ENCODE measurements around the gene SIRT6.
"Not testable (repeated sequence)": the region's sequence is repeated elsewhere in the genome, so short reads cannot be mapped to it uniquely, and the experiment has no call there.

The SIRT6 gene

GRCh38 chr19:4182084-4182810, at the start of gene SIRT6, which contains the start of gene ANKRD24:
TSS of gene SIRT6 (minus strand) at chr19:4182563. CDS start at chr19:4182539, 24 bp downstream.
TSS of gene ANKRD24 (plus strand) at chr19:4182689. CDS start at chr19:4186426, 3,737 bp downstream.
- TF ChIP-seq CTBP1 (IDR thresholded peaks at IDR 0.05; ENCODE audit: borderline replicate concordance), result 0 out of 2 replicates have a peak, but pooled peaks have one; percentile 10
- peak; percentile 48; the same call in 1 of the 2 replicates for TF ChIP-seq ZNF384 (IDR thresholded peaks at IDR 0.05)
- peak; percentile 73 for TF ChIP-seq PKNOX1 (IDR thresholded peaks at IDR 0.05)
- TF ChIP-seq FOXK2 (IDR thresholded peaks at IDR 0.05), result no peak
- TF ChIP-seq FOXA1 (IDR thresholded peaks at IDR 0.05), result no peak
- POLR2A ChIA-PET, result no interaction called here
- CTCF ChIA-PET, result no interaction called here
- DNase-seq (ENCODE audit: extremely low spot score), result peak; percentile 98

- CTCF ChIA-PET, result interaction anchor here (0.7 to 1.9 kb wide), 5 partner anchors 12 to 228 kb away, joined by 3 to 5 read pairs (median 4); no protein-coding TSS in a partner anchor
These were observed 49.8 kb upstream of the SIRT6 start for GRCh38 chr19:4232139-4232538.

GRCh38 chr19:4231521-4231920, 49.2 kb upstream of the SIRT6 start:
- CTCF ChIA-PET, result interaction anchor here (1.9 kb wide), 1 partner anchor 12 kb away, joined by 5 read pairs; no protein-coding TSS in a partner anchor
- POLR2A ChIA-PET, result interaction anchor here (4.2 kb wide), 1 partner anchor 15 kb away, joined by 20 read pairs; the partner anchor contains the start of gene YJU2
- DNase-seq (ENCODE audit: extremely low spot score), result not testable (repeated sequence)

More at GRCh38 chr19:4232139-4232538, 49.8 kb upstream of the SIRT6 start:
- POLR2A ChIA-PET, result interaction anchor here (4.2 kb wide), 1 partner anchor 15 kb away, joined by 20 read pairs; the partner anchor contains the start of gene YJU2
- not testable (repeated sequence) for DNase-seq (ENCODE audit: extremely low spot score)

GRCh38 chr19:4230237-4230636, 47.9 kb upstream of the SIRT6 start:
- POLR2A ChIA-PET, result interaction anchor here (0.6 kb wide), 1 partner anchor 11 kb away, joined by 3 read pairs; no protein-coding TSS in a partner anchor
- CTCF ChIA-PET; DNase-seq (ENCODE audit: extremely low spot score): not testable (repeated sequence)

GRCh38 chr19:4229179-4229931, 47.0 kb upstream of the SIRT6 start, which contains the start of gene EBI3:
TSS of gene EBI3 (plus strand) at chr19:4229523. CDS start at chr19:4229551, 28 bp downstream.
- no peak for DNase-seq (ENCODE audit: extremely low spot score)

GRCh38 chr19:4228765-4229178, 46.4 kb upstream of the SIRT6 start:
- CTCF ChIA-PET, result no interaction called here
- TF ChIP-seq FOXA1 (IDR thresholded peaks at IDR 0.05) (no peak), FOXK2 (IDR thresholded peaks at IDR 0.05) (no peak), BHLHE40 (IDR thresholded peaks at IDR 0.05; ENCODE audit: borderline replicate concordance) (no peak), LEF1 (IDR thresholded peaks at IDR 0.05; ENCODE audit: borderline replicate concordance) (no peak), SP1 (IDR thresholded peaks at IDR 0.05) (no peak), FOXM1 (IDR thresholded peaks at IDR 0.05; ENCODE audit: borderline replicate concordance) (no peak), SUZ12 (IDR thresholded peaks at IDR 0.05) (no peak), HDGF (IDR thresholded peaks at IDR 0.05; ENCODE audit: borderline replicate concordance) (no peak), ARNT (IDR thresholded peaks at IDR 0.05) (no peak), ZNF384 (IDR thresholded peaks at IDR 0.05) (no peak), L3MBTL2 (conservative IDR thresholded peaks at IDR 0.05) (no peak), ELF4 (IDR thresholded peaks at IDR 0.05) (no peak), PKNOX1 (IDR thresholded peaks at IDR 0.05) (no peak), NFRKB (IDR thresholded peaks at IDR 0.05) (no peak), CTBP1 (IDR thresholded peaks at IDR 0.05; ENCODE audit: borderline replicate concordance) (no peak; the same call in 1 of the 2 replicates)
- POLR2A ChIA-PET, result no interaction called here
- no peak for DNase-seq (ENCODE audit: extremely low spot score)

More at GRCh38 chr19:4229179-4229931, 47.0 kb upstream of the SIRT6 start, which contains the start of gene EBI3:
- ChIA-PET CTCF (no interaction called here), POLR2A (no interaction called here)
- TF ChIP-seq SUZ12 (IDR thresholded peaks at IDR 0.05) (no peak), PKNOX1 (IDR thresholded peaks at IDR 0.05) (no peak), ARNT (IDR thresholded peaks at IDR 0.05) (no peak), CTBP1 (IDR thresholded peaks at IDR 0.05; ENCODE audit: borderline replicate concordance) (no peak), SP1 (IDR thresholded peaks at IDR 0.05) (no peak), BHLHE40 (IDR thresholded peaks at IDR 0.05; ENCODE audit: borderline replicate concordance) (no peak), L3MBTL2 (conservative IDR thresholded peaks at IDR 0.05) (no peak), LEF1 (IDR thresholded peaks at IDR 0.05; ENCODE audit: borderline replicate concordance) (no peak), ELF4 (IDR thresholded peaks at IDR 0.05) (no peak), NFRKB (IDR thresholded peaks at IDR 0.05) (no peak), ZNF384 (IDR thresholded peaks at IDR 0.05) (no peak), TARDBP (IDR thresholded peaks at IDR 0.05) (no peak), FOXM1 (IDR thresholded peaks at IDR 0.05; ENCODE audit: borderline replicate concordance) (no peak), FOXK2 (IDR thresholded peaks at IDR 0.05) (no peak), FOXA1 (IDR thresholded peaks at IDR 0.05) (no peak), HDGF (IDR thresholded peaks at IDR 0.05; ENCODE audit: borderline replicate concordance) (no peak)

Measured in HEK293T (cell line).